Endothelial cell of coronary artery (primary cell): ENCODE data around the gene CCDC86. TPM values are rescaled to one million over a fixed set of nuclear protein-coding genes. Genes with fewer than 3 reads are reported as not detected.

Experiments used
- total RNA-seq: library from RNA; depleted of rRNA; stranded (reverse); fragments of >200 nt; gene quantifications from 2 replicates; pipeline ENCODE4 v1.2.3, GENCODE V29; 2014

Gene CCDC86
- 13.9 and 16.2 TPM in 2 replicates for total RNA-seq

GRCh38 chr11:60841797-60842667 lies at the start of gene CCDC86:
Gene CCDC86 (plus strand): TSS chr11:60842113. CDS start chr11:60842125, 12 bp downstream.

GRCh38 chr11:60855726-60856633 lies 14.1 kb downstream of the CCDC86 start, which contains the start of gene PTGDR2:
Gene PTGDR2 (minus strand): TSS chr11:60855950. CDS start chr11:60853722, 2,228 bp downstream.

DNA sequence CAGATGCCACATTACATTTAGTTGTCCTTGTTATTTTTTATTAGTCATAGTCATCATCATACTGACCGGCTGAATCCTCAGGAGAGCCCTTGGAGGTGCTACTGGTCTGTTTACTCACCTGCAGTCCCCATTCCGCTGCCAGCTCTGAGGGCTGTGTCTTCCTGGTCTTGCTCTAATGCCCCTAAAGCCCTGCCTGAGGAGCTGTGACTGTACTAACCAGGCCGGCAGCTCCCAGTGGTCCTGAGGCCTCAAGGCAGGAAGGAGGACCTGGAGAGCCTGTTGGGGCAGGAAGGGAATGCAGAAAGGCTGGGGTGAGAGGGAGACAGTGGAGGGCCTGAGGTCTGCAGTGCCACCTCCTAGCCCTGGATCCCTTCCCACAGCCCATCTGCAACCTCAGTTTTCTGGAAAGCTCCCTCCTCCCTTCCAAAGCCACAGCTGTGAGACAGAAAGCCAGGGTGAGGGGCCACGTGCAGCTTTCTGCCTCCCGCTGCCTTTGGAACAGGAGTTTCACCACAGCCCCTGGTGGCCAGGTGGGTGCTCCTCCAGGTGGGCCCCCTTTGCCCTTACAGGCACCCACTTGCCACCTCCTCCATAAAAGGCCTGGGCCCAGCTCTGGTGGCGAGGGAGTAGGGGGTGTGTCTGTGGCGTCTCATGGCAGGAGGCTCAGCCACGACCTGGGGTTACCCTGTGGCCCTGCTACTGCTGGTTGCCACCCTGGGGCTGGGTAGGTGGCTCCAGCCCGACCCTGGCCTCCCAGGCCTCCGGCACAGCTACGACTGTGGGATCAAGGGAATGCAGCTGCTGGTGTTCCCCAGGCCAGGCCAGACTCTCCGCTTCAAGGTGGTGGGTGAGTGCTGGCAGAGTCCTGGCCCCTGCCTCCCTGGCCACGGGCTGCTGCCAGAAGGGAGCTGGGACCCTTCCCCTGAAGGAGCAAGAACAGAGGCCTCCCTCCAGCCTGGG lies 25.3 kb downstream of the CCDC86 start, which contains the start of gene ZP1:
Gene ZP1, plus strand, starts transcription at position 632 of the 960 bp plus-strand sequence. Its CDS starts 20 bp downstream, at position 652.

Other genes starting within 250 kb of the CCDC86 start
- gene MS4A8, start 142.5 kb upstream of the CCDC86 start, total RNA-seq, result not detected in 2 replicates
- gene MS4A18, start 117.4 kb upstream of the CCDC86 start, total RNA-seq, result not detected in 2 replicates
- not detected in 2 replicates for gene MS4A15, start 85.2 kb upstream of the CCDC86 start, total RNA-seq
- gene MS4A10, start 56.8 kb upstream of the CCDC86 start, total RNA-seq, result not detected in 2 replicates
- under 0.01 TPM in 1 of 2 replicates, not detected in the other for gene PTGDR2, start 13.8 kb downstream of the CCDC86 start, total RNA-seq
- gene ZP1, start 25.4 kb downstream of the CCDC86 start, total RNA-seq, result not detected in 2 replicates
- gene PRPF19, start 64.5 kb downstream of the CCDC86 start, total RNA-seq, result 50.1 and 72.1 TPM in 2 replicates
- 60.6 and 62.5 TPM in 2 replicates for gene TMEM109, start 72.0 kb downstream of the CCDC86 start, total RNA-seq
- 74.9 and 87.1 TPM in 2 replicates for gene TMEM132A, start 82.3 kb downstream of the CCDC86 start, total RNA-seq
- gene SLC15A3, start 110.1 kb downstream of the CCDC86 start, total RNA-seq, result 2.6 and 8.7 TPM in 2 replicates
- gene CD6, start 129.6 kb downstream of the CCDC86 start, total RNA-seq, result not detected in 2 replicates